Vagina (tissue), 2 donors: ENCODE data around the gene FBXO10. TPM values are rescaled to one million over a fixed set of nuclear protein-coding genes. Genes with fewer than 3 reads are reported as not detected.

ENCODE experiments used
- DNase-seq, 2 donors: peaks; one replicate each; pipeline ENCODE4 v3.0.0-alpha.2; 2017; ENCODE audit errors: extremely low spot score in 2 of 2
- H3K27ac ChIP-seq: fragments of 200-600 bp; sonication (generic); one replicate; pipeline ENCODE4 v1.5.1; 2019
- H3K27me3 ChIP-seq: fragments of 200-600 bp; sonication (generic); one replicate; pipeline ENCODE4 v1.5.1; 2019
- H3K36me3 ChIP-seq, 2 donors: fragments of 200-600 bp; sonication (generic); one replicate each; pipeline ENCODE4 v1.5.1; 2017 to 2019
- H3K4me1 ChIP-seq: fragments of 200-600 bp; sonication (generic); one replicate; pipeline ENCODE4 v1.5.1; 2019
- H3K4me3 ChIP-seq, 2 donors: fragments of 200-600 bp; sonication (generic); 1 replicate in 1 of 2; 2 replicates in 1 of 2; pipeline ENCODE4 v1.5.1; 2016 to 2019
- H3K9me3 ChIP-seq: fragments of 200-600 bp; sonication (generic); one replicate; pipeline ENCODE4 v1.5.1; 2019
- POLR2A ChIP-seq, 2 donors: fragments of 450-650 bp; IDR thresholded peaks; one replicate each; pipeline ENCODE4 v1.6.1; 2017; ENCODE audit warnings: antibody characterized with exemption in 2 of 2, mild to moderate bottlenecking in 2 of 2, moderate library complexity in 2 of 2
- POLR2AphosphoS5 ChIP-seq, 2 donors: sonication (generic); formaldehyde crosslinking; IDR thresholded peaks; one replicate each; pipeline ENCODE4 v1.9.0; 2017; ENCODE audit warnings: antibody characterized with exemption in 2 of 2, mild to moderate bottlenecking in 2 of 2, low read depth in 1 of 2; ENCODE audit not compliant: insufficient read depth in 1 of 2
- intact Hi-C: fragments of 100-400 bp; cut with DNase I; formaldehyde crosslinking; loops from one replicate; pipeline ENCODE4 v1.15.1; 2023
- total RNA-seq: library from RNA; depleted of rRNA; stranded (reverse); fragments of >200 nt; gene quantifications from one replicate; pipeline ENCODE4 v1.2.3, GENCODE V29; 2016
- TF ChIP-seq, protein P1 (sequence below), 3 experiments: fragments of 450-650 bp in 2 of 3; fragments of 200-600 bp in 1 of 3; sonication (generic) in 1 of 3; IDR thresholded peaks; one replicate each; pipeline ENCODE4 v1.5.1; 2017 to 2019; ENCODE audit warnings: antibody characterized with exemption in 3 of 3, mild to moderate bottlenecking in 2 of 3, moderate library complexity in 2 of 3

The FBXO10 gene
- total RNA-seq, 1 donor from 2014 or later = 14.0 TPM

- no peak for DNase-seq
- Histone ChIP-seq H3K4me3 (no peak overlapping the region), H3K27me3 (no peaks in the 10 kb centered on the region), H3K9me3 (no peaks in the 10 kb centered on the region), H3K4me1 (no peaks in the 10 kb centered on the region), H3K36me3 (peaks cover 0 to 17% of the 10 kb centered on the region in 2 donors), H3K27ac (no peak overlapping the region)
- TF ChIP-seq POLR2AphosphoS5 (IDR thresholded peaks at IDR 0.05; ENCODE audit: insufficient read depth in 1 of 2, low read depth in 1 of 2) = no peak
- TF ChIP-seq, protein P1, sequence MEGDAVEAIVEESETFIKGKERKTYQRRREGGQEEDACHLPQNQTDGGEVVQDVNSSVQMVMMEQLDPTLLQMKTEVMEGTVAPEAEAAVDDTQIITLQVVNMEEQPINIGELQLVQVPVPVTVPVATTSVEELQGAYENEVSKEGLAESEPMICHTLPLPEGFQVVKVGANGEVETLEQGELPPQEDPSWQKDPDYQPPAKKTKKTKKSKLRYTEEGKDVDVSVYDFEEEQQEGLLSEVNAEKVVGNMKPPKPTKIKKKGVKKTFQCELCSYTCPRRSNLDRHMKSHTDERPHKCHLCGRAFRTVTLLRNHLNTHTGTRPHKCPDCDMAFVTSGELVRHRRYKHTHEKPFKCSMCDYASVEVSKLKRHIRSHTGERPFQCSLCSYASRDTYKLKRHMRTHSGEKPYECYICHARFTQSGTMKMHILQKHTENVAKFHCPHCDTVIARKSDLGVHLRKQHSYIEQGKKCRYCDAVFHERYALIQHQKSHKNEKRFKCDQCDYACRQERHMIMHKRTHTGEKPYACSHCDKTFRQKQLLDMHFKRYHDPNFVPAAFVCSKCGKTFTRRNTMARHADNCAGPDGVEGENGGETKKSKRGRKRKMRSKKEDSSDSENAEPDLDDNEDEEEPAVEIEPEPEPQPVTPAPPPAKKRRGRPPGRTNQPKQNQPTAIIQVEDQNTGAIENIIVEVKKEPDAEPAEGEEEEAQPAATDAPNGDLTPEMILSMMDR (IDR thresholded peaks at IDR 0.05) = no peak
- no peak for TF ChIP-seq POLR2A (IDR thresholded peaks at IDR 0.05)
- intact Hi-C loops = no loop called here
Measured at GRCh38 chr9:37507566-37508134, 68.5 kb downstream of the FBXO10 start.

- H3K36me3 ChIP-seq = peaks cover 0 to 44% of the 10 kb centered on the region in 2 donors
- intact Hi-C loops = no loop called here
- TF ChIP-seq POLR2AphosphoS5 (IDR thresholded peaks at IDR 0.05; ENCODE audit: insufficient read depth in 1 of 2, low read depth in 1 of 2) = no peak
- no peak for TF ChIP-seq POLR2A (IDR thresholded peaks at IDR 0.05)
- TF ChIP-seq, protein P1 (IDR thresholded peaks at IDR 0.05) = no peak
- no peaks in the 10 kb centered on the region for H3K27me3 ChIP-seq
- no peaks in the 10 kb centered on the region for H3K4me1 ChIP-seq
- no peak overlapping the region for H3K4me3 ChIP-seq
- H3K27ac ChIP-seq = no peak overlapping the region
- DNase-seq = no peak
- no peaks in the 10 kb centered on the region for H3K9me3 ChIP-seq
Measured at GRCh38 chr9:37504605-37505004, 71.6 kb downstream of the FBXO10 start.

DNA sequence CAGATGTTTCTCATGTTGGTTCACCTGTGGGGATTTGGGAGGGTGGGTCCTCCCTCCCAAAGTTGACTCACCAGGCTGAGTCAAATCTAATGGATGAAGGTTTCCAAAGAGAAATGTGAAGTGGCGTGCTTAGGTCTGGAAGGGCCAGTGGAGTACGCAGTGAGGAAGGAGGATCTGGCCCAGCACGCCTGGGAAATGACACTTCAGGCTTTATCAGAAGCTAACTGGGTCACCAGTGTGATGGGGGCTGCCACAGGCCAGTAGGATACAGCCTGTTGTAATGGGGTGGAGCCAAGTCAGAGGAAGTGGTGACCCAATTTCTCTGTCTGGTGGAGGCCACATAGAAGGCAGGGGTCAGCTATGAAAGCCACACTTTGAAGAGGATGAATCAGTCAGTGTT, 72.4 kb downstream of the FBXO10 start:
- no peak for TF ChIP-seq POLR2A (IDR thresholded peaks at IDR 0.05)
- TF ChIP-seq, protein P1 (IDR thresholded peaks at IDR 0.05) = no peak
- no peak for TF ChIP-seq POLR2AphosphoS5 (IDR thresholded peaks at IDR 0.05; ENCODE audit: insufficient read depth in 1 of 2, low read depth in 1 of 2)
- peaks cover 5 to 48% of the 10 kb centered on the region in 2 donors for H3K36me3 ChIP-seq
- intact Hi-C loops = no loop called here
- H3K27me3 ChIP-seq = no peaks in the 10 kb centered on the region
- H3K4me3 ChIP-seq = no peak overlapping the region
- no peak overlapping the region for H3K27ac ChIP-seq
- H3K9me3 ChIP-seq = no peaks in the 10 kb centered on the region
- DNase-seq = no peak
- no peaks in the 10 kb centered on the region for H3K4me1 ChIP-seq

- H3K27ac ChIP-seq = no peak overlapping the region
- intact Hi-C loops = no loop called here
- H3K4me3 ChIP-seq = no peak overlapping the region
Measured at GRCh38 chr9:37501957-37502596, 74.1 kb downstream of the FBXO10 start.

More at GRCh38 chr9:37501957-37502596, 74.1 kb downstream of the FBXO10 start:
- Histone ChIP-seq H3K27me3 (no peaks in the 10 kb centered on the region), H3K36me3 (peaks cover 5 to 64% of the 10 kb centered on the region in 2 donors), H3K9me3 (no peaks in the 10 kb centered on the region), H3K4me1 (no peaks in the 10 kb centered on the region)
- no peak for TF ChIP-seq POLR2AphosphoS5 (IDR thresholded peaks at IDR 0.05; ENCODE audit: insufficient read depth in 1 of 2, low read depth in 1 of 2)
- TF ChIP-seq, protein P1 (IDR thresholded peaks at IDR 0.05) = no peak
- TF ChIP-seq POLR2A (IDR thresholded peaks at IDR 0.05) = no peak
- no peak for DNase-seq
